Vagina (tissue), 2 donors: ENCODE measurements around the gene PIP4K2A. TPM values are rescaled to one million over a fixed set of nuclear protein-coding genes. Genes with fewer than 3 reads are reported as not detected.

ENCODE experiments used
- DNase-seq, 2 donors: peaks; one replicate each; pipeline ENCODE4 v3.0.0-alpha.2; 2017; ENCODE audit errors: extremely low spot score in 2 of 2
- H3K27ac ChIP-seq: fragments of 200-600 bp; sonication (generic); one replicate; pipeline ENCODE4 v1.5.1; 2019
- H3K27me3 ChIP-seq: fragments of 200-600 bp; sonication (generic); one replicate; pipeline ENCODE4 v1.5.1; 2019
- H3K36me3 ChIP-seq, 2 donors: fragments of 200-600 bp; sonication (generic); one replicate each; pipeline ENCODE4 v1.5.1; 2017 to 2019
- H3K4me1 ChIP-seq: fragments of 200-600 bp; sonication (generic); one replicate; pipeline ENCODE4 v1.5.1; 2019
- H3K4me3 ChIP-seq, 2 donors: fragments of 200-600 bp; sonication (generic); 1 replicate in 1 of 2; 2 replicates in 1 of 2; pipeline ENCODE4 v1.5.1; 2016 to 2019
- H3K9me3 ChIP-seq: fragments of 200-600 bp; sonication (generic); one replicate; pipeline ENCODE4 v1.5.1; 2019
- POLR2A ChIP-seq, 2 donors: fragments of 450-650 bp; IDR thresholded peaks; one replicate each; pipeline ENCODE4 v1.6.1; 2017; ENCODE audit warnings: antibody characterized with exemption in 2 of 2, mild to moderate bottlenecking in 2 of 2, moderate library complexity in 2 of 2
- POLR2AphosphoS5 ChIP-seq, 2 donors: sonication (generic); formaldehyde crosslinking; IDR thresholded peaks; one replicate each; pipeline ENCODE4 v1.9.0; 2017; ENCODE audit warnings: antibody characterized with exemption in 2 of 2, mild to moderate bottlenecking in 2 of 2, low read depth in 1 of 2; ENCODE audit not compliant: insufficient read depth in 1 of 2
- intact Hi-C: fragments of 100-400 bp; cut with DNase I; formaldehyde crosslinking; loops from one replicate; pipeline ENCODE4 v1.15.1; 2023
- total RNA-seq: library from RNA; depleted of rRNA; stranded (reverse); fragments of >200 nt; gene quantifications from one replicate; pipeline ENCODE4 v1.2.3, GENCODE V29; 2016
- TF ChIP-seq, protein P1 (sequence below), 3 experiments: fragments of 450-650 bp in 2 of 3; fragments of 200-600 bp in 1 of 3; sonication (generic) in 1 of 3; IDR thresholded peaks; one replicate each; pipeline ENCODE4 v1.5.1; 2017 to 2019; ENCODE audit warnings: antibody characterized with exemption in 3 of 3, mild to moderate bottlenecking in 2 of 3, moderate library complexity in 2 of 3

The PIP4K2A gene
- total RNA-seq, 1 donor from 2014 or later = 20.6 TPM

GRCh38 chr10:22711373-22711772 lies 3.0 kb downstream of the PIP4K2A start:
- intact Hi-C loops = no loop called here
- H3K27me3 ChIP-seq = no peaks in the 10 kb centered on the region
- peaks cover 38% of the 10 kb centered on the region for H3K4me1 ChIP-seq
- H3K27ac ChIP-seq = no peak overlapping the region
- no peaks in the 10 kb centered on the region for H3K36me3 ChIP-seq
- no peak for TF ChIP-seq POLR2AphosphoS5 (IDR thresholded peaks at IDR 0.05; ENCODE audit: insufficient read depth in 1 of 2, low read depth in 1 of 2)
- no peak for TF ChIP-seq POLR2A (IDR thresholded peaks at IDR 0.05)
- TF ChIP-seq, protein P1, sequence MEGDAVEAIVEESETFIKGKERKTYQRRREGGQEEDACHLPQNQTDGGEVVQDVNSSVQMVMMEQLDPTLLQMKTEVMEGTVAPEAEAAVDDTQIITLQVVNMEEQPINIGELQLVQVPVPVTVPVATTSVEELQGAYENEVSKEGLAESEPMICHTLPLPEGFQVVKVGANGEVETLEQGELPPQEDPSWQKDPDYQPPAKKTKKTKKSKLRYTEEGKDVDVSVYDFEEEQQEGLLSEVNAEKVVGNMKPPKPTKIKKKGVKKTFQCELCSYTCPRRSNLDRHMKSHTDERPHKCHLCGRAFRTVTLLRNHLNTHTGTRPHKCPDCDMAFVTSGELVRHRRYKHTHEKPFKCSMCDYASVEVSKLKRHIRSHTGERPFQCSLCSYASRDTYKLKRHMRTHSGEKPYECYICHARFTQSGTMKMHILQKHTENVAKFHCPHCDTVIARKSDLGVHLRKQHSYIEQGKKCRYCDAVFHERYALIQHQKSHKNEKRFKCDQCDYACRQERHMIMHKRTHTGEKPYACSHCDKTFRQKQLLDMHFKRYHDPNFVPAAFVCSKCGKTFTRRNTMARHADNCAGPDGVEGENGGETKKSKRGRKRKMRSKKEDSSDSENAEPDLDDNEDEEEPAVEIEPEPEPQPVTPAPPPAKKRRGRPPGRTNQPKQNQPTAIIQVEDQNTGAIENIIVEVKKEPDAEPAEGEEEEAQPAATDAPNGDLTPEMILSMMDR (IDR thresholded peaks at IDR 0.05) = no peak
- no peaks in the 10 kb centered on the region for H3K9me3 ChIP-seq
- H3K4me3 ChIP-seq = peak overlapping the region in 1 of 2 donors; percentile 96
- no peak for DNase-seq

DNA sequence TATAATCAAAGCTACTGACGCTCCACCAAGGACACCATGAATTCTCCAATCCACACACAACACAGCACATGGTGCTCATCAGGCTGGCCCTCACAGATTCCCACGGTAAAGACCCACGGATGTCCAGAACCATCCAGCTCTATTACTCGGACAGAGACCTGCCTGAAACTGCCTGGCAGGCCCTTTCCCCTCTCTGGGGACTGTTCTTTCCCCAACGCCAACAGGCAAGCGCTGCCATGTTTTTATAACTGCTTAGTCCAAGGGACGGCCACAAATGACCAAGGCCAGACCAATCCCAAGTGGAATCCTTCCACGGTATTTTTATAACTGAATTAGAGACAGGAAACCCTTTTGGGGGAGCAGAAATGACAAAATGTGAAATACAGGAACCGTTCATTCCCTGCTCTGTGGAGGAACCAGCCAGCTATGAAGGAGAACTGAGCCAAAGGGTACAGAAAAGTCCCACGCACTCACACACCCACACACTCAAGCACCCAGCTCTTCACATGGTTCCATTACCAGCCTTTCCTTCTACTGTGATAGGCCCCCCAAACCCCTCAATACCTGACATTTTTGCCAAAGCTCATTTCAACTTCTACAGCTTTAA lies 4.1 kb downstream of the PIP4K2A start:
- H3K4me1 ChIP-seq = peaks cover 43% of the 10 kb centered on the region
- no peak for DNase-seq
- no peaks in the 10 kb centered on the region for H3K27me3 ChIP-seq
- no peaks in the 10 kb centered on the region for H3K9me3 ChIP-seq
- no peak overlapping the region for H3K27ac ChIP-seq
- H3K36me3 ChIP-seq = no peaks in the 10 kb centered on the region
- intact Hi-C loops = no loop called here
- H3K4me3 ChIP-seq = no peak overlapping the region
- TF ChIP-seq, protein P1 (IDR thresholded peaks at IDR 0.05) = no peak
- TF ChIP-seq POLR2AphosphoS5 (IDR thresholded peaks at IDR 0.05; ENCODE audit: insufficient read depth in 1 of 2, low read depth in 1 of 2) (no peak), POLR2A (IDR thresholded peaks at IDR 0.05) (no peak)

- H3K4me1 ChIP-seq = peaks cover 37% of the 10 kb centered on the region
- H3K4me3 ChIP-seq = no peak overlapping the region
- no peaks in the 10 kb centered on the region for H3K9me3 ChIP-seq
- intact Hi-C loops = no loop called here
- no peak for DNase-seq
- TF ChIP-seq, protein P1 (IDR thresholded peaks at IDR 0.05) = no peak
- TF ChIP-seq POLR2AphosphoS5 (IDR thresholded peaks at IDR 0.05; ENCODE audit: insufficient read depth in 1 of 2, low read depth in 1 of 2) (no peak), POLR2A (IDR thresholded peaks at IDR 0.05) (no peak)
- H3K27me3 ChIP-seq = no peaks in the 10 kb centered on the region
- no peak overlapping the region for H3K27ac ChIP-seq
- no peaks in the 10 kb centered on the region for H3K36me3 ChIP-seq
Measured at GRCh38 chr10:22708772-22709171, 5.6 kb downstream of the PIP4K2A start.

DNA sequence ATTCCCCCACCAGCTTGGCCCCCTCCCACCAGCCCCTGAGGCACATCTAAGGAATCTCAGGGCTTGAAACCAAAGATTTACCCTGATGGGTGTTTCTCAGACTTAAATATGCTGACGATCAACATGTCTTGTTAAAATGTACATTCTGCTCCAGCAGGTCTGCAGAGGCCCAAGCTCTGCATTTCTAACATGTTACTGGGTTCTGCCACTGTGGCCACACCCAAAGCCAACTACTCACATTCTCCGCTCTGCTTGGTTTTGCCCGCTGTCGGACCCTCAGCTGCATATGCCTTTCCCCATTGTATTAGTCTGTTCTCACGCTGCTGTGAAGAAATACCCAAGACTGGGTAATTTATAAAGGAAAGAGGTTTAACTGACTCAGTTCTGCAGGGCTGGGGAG lies 8.9 kb downstream of the PIP4K2A start:
- DNase-seq = no peak
- no peak for TF ChIP-seq POLR2AphosphoS5 (IDR thresholded peaks at IDR 0.05; ENCODE audit: insufficient read depth in 1 of 2, low read depth in 1 of 2)
- TF ChIP-seq POLR2A (IDR thresholded peaks at IDR 0.05) = no peak
- TF ChIP-seq, protein P1 (IDR thresholded peaks at IDR 0.05) = no peak
- no peaks in the 10 kb centered on the region for H3K27me3 ChIP-seq
- no peak overlapping the region for H3K4me3 ChIP-seq
- H3K4me1 ChIP-seq = peaks cover 31% of the 10 kb centered on the region
- no peak overlapping the region for H3K27ac ChIP-seq
- H3K36me3 ChIP-seq = no peaks in the 10 kb centered on the region
- intact Hi-C loops = no loop called here
- H3K9me3 ChIP-seq = no peaks in the 10 kb centered on the region

GRCh38 chr10:22704942-22705341 lies 9.4 kb downstream of the PIP4K2A start:
- TF ChIP-seq POLR2AphosphoS5 (IDR thresholded peaks at IDR 0.05; ENCODE audit: insufficient read depth in 1 of 2, low read depth in 1 of 2) (no peak), POLR2A (IDR thresholded peaks at IDR 0.05) (no peak)
- TF ChIP-seq, protein P1 (IDR thresholded peaks at IDR 0.05) = no peak
- Histone ChIP-seq H3K9me3 (no peaks in the 10 kb centered on the region), H3K27ac (no peak overlapping the region), H3K36me3 (no peaks in the 10 kb centered on the region), H3K4me3 (no peak overlapping the region), H3K27me3 (no peaks in the 10 kb centered on the region), H3K4me1 (peaks cover 30% of the 10 kb centered on the region)
- intact Hi-C loops = no loop called here
- DNase-seq = no peak
